Type B pancreatic cell (in vitro differentiated cells): ENCODE data around the gene DTNBP1. TPM values are rescaled to one million over a fixed set of nuclear protein-coding genes. Genes with fewer than 3 reads are reported as not detected.

Source experiments
- DNase-seq: peaks from one replicate; pipeline ENCODE4 v3.0.0; 2021; ENCODE audit warnings: mixed read lengths; ENCODE audit not compliant: unreplicated experiment; ENCODE audit errors: extremely low spot score
- H3K27ac Mint-ChIP-seq: 2 replicates; pipeline ENCODE4 v1.8.0; 2021; ENCODE audit warnings: mild to moderate bottlenecking, mixed read lengths
- H3K27me3 Mint-ChIP-seq: 2 replicates; pipeline ENCODE4 v1.8.0; 2021; ENCODE audit warnings: mixed read lengths
- H3K36me3 Mint-ChIP-seq: 2 replicates; pipeline ENCODE4 v1.8.0; 2021; ENCODE audit warnings: mixed read lengths
- H3K4me1 Mint-ChIP-seq: one replicate; pipeline ENCODE4 v1.8.0; 2021; ENCODE audit warnings: mixed read lengths; ENCODE audit not compliant: unreplicated experiment
- H3K4me3 Mint-ChIP-seq: 2 replicates; pipeline ENCODE4 v1.8.0; 2021; ENCODE audit warnings: mild to moderate bottlenecking, mixed read lengths
- H3K9me3 Mint-ChIP-seq: 2 replicates; pipeline ENCODE4 v1.8.0; 2021; ENCODE audit warnings: mixed read lengths
- CTCF ChIP-seq: fragments of 200-600 bp; sonication (generic); conservative IDR thresholded peaks from 2 replicates; pipeline ENCODE4 v1.5.0; 2021; ENCODE audit warnings: antibody characterized with exemption, mild to moderate bottlenecking
- total RNA-seq: library from RNA; stranded (reverse); gene quantifications from 2 replicates; pipeline ENCODE4 v1.2.1, GENCODE V29; 2021; ENCODE audit warnings: low replicate concordance

The DTNBP1 gene
- total RNA-seq, 1 donor from 2014 or later = 11.6 TPM

GRCh38 chr6:15508931-15509330 is 153.9 kb downstream of the DTNBP1 start:
- no peak for TF ChIP-seq CTCF
- H3K4me3 Mint-ChIP-seq = no peak overlapping the region
- H3K27me3 Mint-ChIP-seq = no peaks in the 10 kb centered on the region
- peaks cover 32% of the 10 kb centered on the region for H3K36me3 Mint-ChIP-seq
- H3K4me1 Mint-ChIP-seq = peaks cover 22% of the 10 kb centered on the region
- no peak overlapping the region for H3K27ac Mint-ChIP-seq
- DNase-seq = no peak
- H3K9me3 Mint-ChIP-seq = no peaks in the 10 kb centered on the region

- Mint-ChIP-seq H3K36me3 (peaks cover 32% of the 10 kb centered on the region), H3K27me3 (no peaks in the 10 kb centered on the region), H3K27ac (no peak overlapping the region), H3K9me3 (no peaks in the 10 kb centered on the region), H3K4me3 (no peak overlapping the region), H3K4me1 (peaks cover 25% of the 10 kb centered on the region)
- DNase-seq = no peak
- TF ChIP-seq CTCF = no peak
These were observed 154.4 kb downstream of the DTNBP1 start for GRCh38 chr6:15508441-15508871.

- peaks cover 32% of the 10 kb centered on the region for H3K36me3 Mint-ChIP-seq
- no peak overlapping the region for H3K4me3 Mint-ChIP-seq
- no peak for DNase-seq
- no peak for TF ChIP-seq CTCF
- no peak overlapping the region for H3K27ac Mint-ChIP-seq
- peaks cover 26% of the 10 kb centered on the region for H3K4me1 Mint-ChIP-seq
- H3K9me3 Mint-ChIP-seq = no peaks in the 10 kb centered on the region
- no peaks in the 10 kb centered on the region for H3K27me3 Mint-ChIP-seq
These were observed 155.1 kb downstream of the DTNBP1 start for GRCh38 chr6:15507746-15508145.

- H3K36me3 Mint-ChIP-seq = peaks cover 27% of the 10 kb centered on the region
- DNase-seq = no peak
- no peak for TF ChIP-seq CTCF
- H3K27ac Mint-ChIP-seq = no peak overlapping the region
- H3K27me3 Mint-ChIP-seq = no peaks in the 10 kb centered on the region
- no peaks in the 10 kb centered on the region for H3K9me3 Mint-ChIP-seq
- H3K4me3 Mint-ChIP-seq = no peak overlapping the region
- peaks cover 26% of the 10 kb centered on the region for H3K4me1 Mint-ChIP-seq
These were observed 155.6 kb downstream of the DTNBP1 start for GRCh38 chr6:15507221-15507620.

- H3K27ac Mint-ChIP-seq = peak overlapping the region; percentile 12
- peaks cover 31% of the 10 kb centered on the region for H3K36me3 Mint-ChIP-seq
- TF ChIP-seq CTCF = no peak
- no peak overlapping the region for H3K4me3 Mint-ChIP-seq
- H3K9me3 Mint-ChIP-seq = no peaks in the 10 kb centered on the region
- DNase-seq = no peak
- H3K27me3 Mint-ChIP-seq = no peaks in the 10 kb centered on the region
- H3K4me1 Mint-ChIP-seq = peaks cover 36% of the 10 kb centered on the region
These were observed 156.8 kb downstream of the DTNBP1 start for GRCh38 chr6:15506066-15506465.

- Mint-ChIP-seq H3K27me3 (no peaks in the 10 kb centered on the region), H3K36me3 (peaks cover 31% of the 10 kb centered on the region), H3K4me1 (peaks cover 34% of the 10 kb centered on the region), H3K4me3 (no peak overlapping the region), H3K27ac (peak overlapping the region; percentile 12), H3K9me3 (no peaks in the 10 kb centered on the region)
- no peak for TF ChIP-seq CTCF
- DNase-seq = no peak
These were observed 157.3 kb downstream of the DTNBP1 start for GRCh38 chr6:15505463-15505918.
